GM15510 (cell line): Measurements from ENCODE around the gene SCAPER.

ENCODE experiments used
- POLR2A ChIP-seq: IDR thresholded peaks from 3 replicates; pipeline ENCODE4 v1.6.1; 2011; ENCODE audit warnings: borderline replicate concordance; ENCODE audit not compliant: insufficient read length; ENCODE audit errors: extremely low read depth

Gene SCAPER

GRCh38 chr15:76533995-76534394 is 371.1 kb downstream of the SCAPER start:
- TF ChIP-seq POLR2A: no peak

- no peak for TF ChIP-seq POLR2A
These were observed 371.9 kb downstream of the SCAPER start for GRCh38 chr15:76533060-76533820.

- no peak for TF ChIP-seq POLR2A
These were observed 375.2 kb downstream of the SCAPER start for GRCh38 chr15:76529911-76530310.

- TF ChIP-seq POLR2A: no peak
These were observed 379.0 kb downstream of the SCAPER start for GRCh38 chr15:76526111-76526510.

GRCh38 chr15:76517910-76518309 is 387.2 kb downstream of the SCAPER start:
- TF ChIP-seq POLR2A: no peak

- no peak for TF ChIP-seq POLR2A
These were observed 390.9 kb downstream of the SCAPER start for GRCh38 chr15:76514282-76514681.

GRCh38 chr15:76512971-76513370 is 392.2 kb downstream of the SCAPER start:
- TF ChIP-seq POLR2A: no peak

- no peak for TF ChIP-seq POLR2A
These were observed 401.3 kb downstream of the SCAPER start for GRCh38 chr15:76503804-76504203.

- no peak for TF ChIP-seq POLR2A
These were observed 402.0 kb downstream of the SCAPER start for GRCh38 chr15:76503121-76503520.

GRCh38 chr15:76502678-76503077 is 402.5 kb downstream of the SCAPER start:
- TF ChIP-seq POLR2A: no peak

- no peak for TF ChIP-seq POLR2A
These were observed 403.4 kb downstream of the SCAPER start for GRCh38 chr15:76501726-76502125.

- no peak for TF ChIP-seq POLR2A
These were observed 404.1 kb downstream of the SCAPER start for GRCh38 chr15:76501011-76501410.

- TF ChIP-seq POLR2A: no peak
These were observed 409.7 kb downstream of the SCAPER start for GRCh38 chr15:76495487-76495886.

GRCh38 chr15:76492538-76492937 is 412.6 kb downstream of the SCAPER start:
- TF ChIP-seq POLR2A: no peak

- no peak for TF ChIP-seq POLR2A
These were observed 421.4 kb downstream of the SCAPER start for GRCh38 chr15:76483752-76484151.

- no peak for TF ChIP-seq POLR2A
These were observed 422.1 kb downstream of the SCAPER start for GRCh38 chr15:76483018-76483417.
